ENCODE data around the gene LUZP4. TPM values are rescaled to one million over a fixed set of nuclear protein-coding genes. Genes with fewer than 3 reads are reported as not detected.

Gene LUZP4
- total RNA-seq, 4 donors from 2014 or later = not detected

- no peak for DNase-seq (ENCODE audit: low spot score in 2 of 2)
- H3K9me3 ChIP-seq = no peaks in the 10 kb centered on the region
- no peak overlapping the region for H3K4me3 ChIP-seq
- no peak overlapping the region for H3K27ac ChIP-seq
- H3K36me3 ChIP-seq = no peaks in the 10 kb centered on the region
- WGBS, 2 donors = 76 to 91% methylated on average over 1 of the region's 1 CpG
- TF ChIP-seq POLR2A (IDR thresholded peaks at IDR 0.05) = no peak
- no peaks in the 10 kb centered on the region for H3K4me1 ChIP-seq
- peaks cover 0 to 10% of the 10 kb centered on the region in 2 donors for H3K27me3 ChIP-seq
These were observed 20.3 kb upstream of the LUZP4 start for GRCh38 chrX:115269051-115269683.

- no peak for DNase-seq (ENCODE audit: low spot score in 2 of 2)
- Histone ChIP-seq H3K9me3 (no peaks in the 10 kb centered on the region), H3K27me3 (peaks cover 0 to 29% of the 10 kb centered on the region in 2 donors), H3K4me1 (no peaks in the 10 kb centered on the region), H3K27ac (no peak overlapping the region), H3K36me3 (no peaks in the 10 kb centered on the region), H3K4me3 (no peak overlapping the region)
- TF ChIP-seq POLR2A (IDR thresholded peaks at IDR 0.05) = no peak
- TF ChIP-seq, protein P1, sequence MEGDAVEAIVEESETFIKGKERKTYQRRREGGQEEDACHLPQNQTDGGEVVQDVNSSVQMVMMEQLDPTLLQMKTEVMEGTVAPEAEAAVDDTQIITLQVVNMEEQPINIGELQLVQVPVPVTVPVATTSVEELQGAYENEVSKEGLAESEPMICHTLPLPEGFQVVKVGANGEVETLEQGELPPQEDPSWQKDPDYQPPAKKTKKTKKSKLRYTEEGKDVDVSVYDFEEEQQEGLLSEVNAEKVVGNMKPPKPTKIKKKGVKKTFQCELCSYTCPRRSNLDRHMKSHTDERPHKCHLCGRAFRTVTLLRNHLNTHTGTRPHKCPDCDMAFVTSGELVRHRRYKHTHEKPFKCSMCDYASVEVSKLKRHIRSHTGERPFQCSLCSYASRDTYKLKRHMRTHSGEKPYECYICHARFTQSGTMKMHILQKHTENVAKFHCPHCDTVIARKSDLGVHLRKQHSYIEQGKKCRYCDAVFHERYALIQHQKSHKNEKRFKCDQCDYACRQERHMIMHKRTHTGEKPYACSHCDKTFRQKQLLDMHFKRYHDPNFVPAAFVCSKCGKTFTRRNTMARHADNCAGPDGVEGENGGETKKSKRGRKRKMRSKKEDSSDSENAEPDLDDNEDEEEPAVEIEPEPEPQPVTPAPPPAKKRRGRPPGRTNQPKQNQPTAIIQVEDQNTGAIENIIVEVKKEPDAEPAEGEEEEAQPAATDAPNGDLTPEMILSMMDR (IDR thresholded peaks at IDR 0.05) = no peak
- TF ChIP-seq EP300 (IDR thresholded peaks at IDR 0.05) = no peak
- 14 to 31% methylated on average over 4 of the region's 4 CpGs for WGBS, 2 donors
These were observed 4.6 kb upstream of the LUZP4 start for GRCh38 chrX:115284877-115285276.

DNA sequence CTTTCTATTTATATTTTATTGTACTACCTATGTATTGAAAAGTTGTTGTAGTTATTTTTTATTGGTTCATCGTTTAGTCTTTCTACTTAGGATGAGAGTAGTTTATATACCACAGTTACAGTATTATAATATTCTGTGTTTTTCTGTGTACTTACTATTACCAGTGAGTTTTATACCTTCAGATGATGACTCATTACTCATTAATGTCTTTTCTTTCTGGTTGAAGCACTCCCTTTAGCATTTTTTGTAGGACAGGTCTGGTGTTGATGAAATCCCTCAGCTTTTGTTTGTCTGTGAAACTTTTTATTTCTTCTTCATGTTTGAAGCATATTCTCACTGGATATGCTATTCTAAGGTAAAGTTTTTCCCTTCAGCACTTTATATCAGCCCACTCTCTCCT, 7.7 kb downstream of the LUZP4 start:
- H3K27me3 ChIP-seq = peaks cover 0 to 15% of the 10 kb centered on the region in 2 donors
- no peaks in the 10 kb centered on the region for H3K9me3 ChIP-seq
- no peaks in the 10 kb centered on the region for H3K4me1 ChIP-seq
- DNase-seq (ENCODE audit: low spot score in 2 of 2) = no peak
- WGBS, 2 donors = 86 to 90% methylated on average over 1 of the region's 1 CpG
- TF ChIP-seq POLR2A (IDR thresholded peaks at IDR 0.05) = no peak
- TF ChIP-seq, protein P1 (IDR thresholded peaks at IDR 0.05) = no peak
- TF ChIP-seq EP300 (IDR thresholded peaks at IDR 0.05) = no peak
- H3K4me3 ChIP-seq = no peak overlapping the region
- no peaks in the 10 kb centered on the region for H3K36me3 ChIP-seq
- no peak overlapping the region for H3K27ac ChIP-seq

GRCh38 chrX:115311139-115311538, 21.6 kb downstream of the LUZP4 start:
- Histone ChIP-seq H3K4me1 (no peaks in the 10 kb centered on the region), H3K27me3 (peaks cover 0 to 27% of the 10 kb centered on the region in 2 donors), H3K27ac (no peak overlapping the region), H3K36me3 (no peaks in the 10 kb centered on the region), H3K9me3 (no peaks in the 10 kb centered on the region), H3K4me3 (no peak overlapping the region)
- TF ChIP-seq EP300 (IDR thresholded peaks at IDR 0.05) = no peak
- no peak for TF ChIP-seq POLR2A (IDR thresholded peaks at IDR 0.05)
- TF ChIP-seq, protein P1 (IDR thresholded peaks at IDR 0.05) = no peak
- DNase-seq (ENCODE audit: low spot score in 2 of 2) = no peak
- 62 to 78% methylated on average over 1 of the region's 1 CpG for WGBS, 2 donors

- peaks cover 0 to 27% of the 10 kb centered on the region in 2 donors for H3K27me3 ChIP-seq
- H3K4me1 ChIP-seq = no peaks in the 10 kb centered on the region
- 29 to 60% methylated on average over 1 to 14 of the region's 19 CpGs for WGBS, 2 donors
- TF ChIP-seq, protein P1 (IDR thresholded peaks at IDR 0.05) = no peak
- TF ChIP-seq POLR2A (IDR thresholded peaks at IDR 0.05) (no peak), EP300 (IDR thresholded peaks at IDR 0.05) (no peak)
- no peaks in the 10 kb centered on the region for H3K36me3 ChIP-seq
- no peak overlapping the region for H3K27ac ChIP-seq
- H3K9me3 ChIP-seq = no peaks in the 10 kb centered on the region
- DNase-seq (ENCODE audit: low spot score in 2 of 2) = no peak
- H3K4me3 ChIP-seq = peak overlapping the region in 1 of 4 donors; percentile 10
These were observed 22.1 kb downstream of the LUZP4 start for GRCh38 chrX:115311601-115312001.

Data from tibial nerve (tissue), 4 donors.